ENCODE results near the gene SMIM22.

The SMIM22 gene

GRCh38 chr16:4795828-4796572, 831 bp downstream of the SMIM22 start:
- no peak for DNase-seq (ENCODE audit: low spot score)

GRCh38 chr16:4796982-4797804, 2.0 kb downstream of the SMIM22 start:
- no peak for DNase-seq (ENCODE audit: low spot score)

- DNase-seq (ENCODE audit: low spot score), result no peak
Observed at GRCh38 chr16:4797805-4798252, 2.7 kb downstream of the SMIM22 start.

GRCh38 chr16:4798456-4798855, 3.3 kb downstream of the SMIM22 start:
- no peak for DNase-seq (ENCODE audit: low spot score)

GRCh38 chr16:4799171-4799855, 4.1 kb downstream of the SMIM22 start:
- DNase-seq (ENCODE audit: low spot score), result no peak

GRCh38 chr16:4800290-4801041, 5.3 kb downstream of the SMIM22 start:
- DNase-seq (ENCODE audit: low spot score), result no peak

GRCh38 chr16:4801051-4801961, 6.1 kb downstream of the SMIM22 start:
- no peak for DNase-seq (ENCODE audit: low spot score)

- peak; percentile 85 for DNase-seq (ENCODE audit: low spot score)
Observed at GRCh38 chr16:4801962-4802658, 6.9 kb downstream of the SMIM22 start, which contains the start of gene ROGDI. Gene ROGDI (minus strand): TSS chr16:4802633. CDS start chr16:4802571, 62 bp downstream.

- peak; percentile 87 for DNase-seq (ENCODE audit: low spot score)
Observed at GRCh38 chr16:4802659-4803287, 7.6 kb downstream of the SMIM22 start.

- no peak for DNase-seq (ENCODE audit: low spot score)
Observed at GRCh38 chr16:4803401-4803844, 8.3 kb downstream of the SMIM22 start.

- DNase-seq (ENCODE audit: low spot score), result no peak
Observed at GRCh38 chr16:4803898-4804762, 9.0 kb downstream of the SMIM22 start.

- no peak for DNase-seq (ENCODE audit: low spot score)
Observed at GRCh38 chr16:4805231-4805630, 10.1 kb downstream of the SMIM22 start.

- no peak for DNase-seq (ENCODE audit: low spot score)
Observed at GRCh38 chr16:4806280-4806679, 11.1 kb downstream of the SMIM22 start.

GRCh38 chr16:4811242-4811641, 16.1 kb downstream of the SMIM22 start:
- DNase-seq (ENCODE audit: low spot score), result no peak

- DNase-seq (ENCODE audit: low spot score), result no peak
Observed at GRCh38 chr16:4811773-4812172, 16.6 kb downstream of the SMIM22 start.

- DNase-seq (ENCODE audit: low spot score), result no peak
Observed at GRCh38 chr16:4813251-4814003, 18.3 kb downstream of the SMIM22 start.

GRCh38 chr16:4814046-4814445, 18.9 kb downstream of the SMIM22 start:
- DNase-seq (ENCODE audit: low spot score), result no peak
